Mammary epithelial cell (primary cell): ENCODE results near the gene NR1I2.

Experiments used
- CTCF ChIP-seq, 2 donors: IDR thresholded peaks in 1 of 2; conservative IDR thresholded peaks in 1 of 2; 2 replicates each; pipeline ENCODE4 v1.5.1; 2011 to 2012; ENCODE audit warnings: inconsistent platforms in 2 of 2, low read length in 2 of 2, mild to moderate bottlenecking in 2 of 2, control low read depth in 1 of 2, low read depth in 1 of 2; ENCODE audit not compliant: insufficient read depth in 1 of 2; ENCODE audit errors: extremely low read depth in 1 of 2
- EZH2 ChIP-seq: IDR thresholded peaks from 2 replicates; pipeline ENCODE4 v1.6.1; 2012; ENCODE audit warnings: low read length, inconsistent platforms, borderline replicate concordance

- TF ChIP-seq CTCF (conservative IDR thresholded peaks at IDR 0.05 in 1 of 2, IDR thresholded peaks at IDR 0.05 in 1 of 2; ENCODE audit: extremely low read depth in 1 of 2, insufficient read depth in 1 of 2, low read depth in 1 of 2, low read length in 2 of 2) (no peak), EZH2 (no peak)
These were observed 14.9 kb downstream of the NR1I2 start for GRCh38 chr3:119796785-119797184.
